Lung (tissue), 12 donors: ENCODE results near the gene PDE4B. TPM values are rescaled to one million over a fixed set of nuclear protein-coding genes. Genes with fewer than 3 reads are reported as not detected.

Experiments used
- ATAC-seq: fragments of 200-7000 bp; cut with Tn5 transposase; one replicate; pipeline ENCODE4 v1.9.1; 2020; ENCODE audit warnings: moderate number of reproducible peaks; ENCODE audit not compliant: insufficient read depth, low FRiP score
- DNase-seq, 3 donors: peaks; one replicate each; pipeline ENCODE4 v3.0.0-alpha.2; 2013 to 2017
- H3K27ac ChIP-seq, 2 donors: one replicate each; pipeline ENCODE4 v1.5.1; 2013; ENCODE audit warnings: mild to moderate bottlenecking in 2 of 2, moderate library complexity in 2 of 2, control low read depth in 1 of 2, inconsistent platforms in 1 of 2, low read depth in 1 of 2, low read length in 1 of 2
- H3K27me3 ChIP-seq, 3 donors: one replicate each; pipeline ENCODE4 v1.5.1; 2013; ENCODE audit warnings: low read length in 2 of 3; ENCODE audit not compliant: control insufficient read depth in 3 of 3, insufficient read depth in 3 of 3
- H3K36me3 ChIP-seq, 4 donors: one replicate each; pipeline ENCODE4 v1.5.1; 2013; ENCODE audit warnings: low read length in 4 of 4, mild to moderate bottlenecking in 1 of 4, moderate library complexity in 1 of 4; ENCODE audit not compliant: control insufficient read depth in 4 of 4, insufficient read depth in 4 of 4
- H3K4me1 ChIP-seq, 5 donors: one replicate each; pipeline ENCODE4 v1.5.1; 2013; ENCODE audit warnings: low read length in 5 of 5, mild to moderate bottlenecking in 2 of 5, moderate library complexity in 1 of 5; ENCODE audit not compliant: control insufficient read depth in 5 of 5, insufficient read depth in 5 of 5
- H3K4me3 ChIP-seq: one replicate; pipeline ENCODE4 v1.5.1; 2013; ENCODE audit warnings: mild to moderate bottlenecking, control low read depth, moderate library complexity
- H3K9ac ChIP-seq, 2 donors: one replicate each; pipeline ENCODE4 v1.5.1; 2013; ENCODE audit warnings: low read length in 2 of 2, control low read depth in 1 of 2; ENCODE audit not compliant: insufficient read depth in 1 of 2
- H3K9me3 ChIP-seq, 4 donors: one replicate each; pipeline ENCODE4 v1.5.1; 2013; ENCODE audit warnings: low read length in 3 of 4, mild to moderate bottlenecking in 1 of 4, moderate library complexity in 1 of 4; ENCODE audit not compliant: control insufficient read depth in 4 of 4, insufficient read depth in 3 of 4
- CTCF ChIP-seq: IDR thresholded peaks from 2 replicates; pipeline ENCODE4 v1.5.1; 2012; ENCODE audit warnings: mild to moderate bottlenecking; ENCODE audit errors: control extremely low read depth, extremely low read depth
- WGBS, 2 donors: extraction: QIAGEN DNeasy Blood & Tissue Kit; methylation state at CpG; one replicate each; pipeline ENCODE4 v1.1.7; 2013; 5-methylcytosine and 5-hydroxymethylcytosine counted together
- polyA plus RNA-seq, 2 donors: library from polyadenylated mRNA; stranded (reverse); fragments of 200-250 nt; gene quantifications; one replicate each; pipeline ENCODE4 v1.2.1, GENCODE V29; 2013
- total RNA-seq, 2 donors: library from RNA; depleted of rRNA in 1 of 2; stranded (reverse); fragments of >200 nt in 1 of 2; gene quantifications; one replicate each; pipeline ENCODE4 v1.2.1, GENCODE V29; 2014 to 2021
- donor health status: control.
- donor health status: control.
- donor health status: Bipolar disorder and iron deficiency.
- donor health status: healthy.
- donor health status: DM: yes; HTN: yes; CAD: no.

Gene PDE4B
- total and polyA plus RNA-seq, 4 donors: 4.0 to 96.2 (median 20.2) TPM

- no peaks in the 10 kb centered on the region for H3K4me1 ChIP-seq
- DNase-seq (no peak), ATAC-seq (no peak)
- TF ChIP-seq CTCF: no peak
- no peak overlapping the region for H3K9ac ChIP-seq
- H3K36me3 ChIP-seq: no peaks in the 10 kb centered on the region
- H3K9me3 ChIP-seq: no peaks in the 10 kb centered on the region
- H3K27me3 ChIP-seq: no peaks in the 10 kb centered on the region
- WGBS, 2 donors: 30 to 34% methylated on average over 3 of the region's 3 CpGs
- no peak overlapping the region for H3K27ac ChIP-seq
- no peak overlapping the region for H3K4me3 ChIP-seq
Measured at GRCh38 chr1:66012106-66012784, 219.6 kb downstream of the PDE4B start.

GRCh38 chr1:66013371-66013770, 220.7 kb downstream of the PDE4B start:
- TF ChIP-seq CTCF: no peak
- H3K9ac ChIP-seq: no peak overlapping the region
- DNase-seq (no peak), ATAC-seq (no peak)
- H3K9me3 ChIP-seq: no peaks in the 10 kb centered on the region
- no peak overlapping the region for H3K27ac ChIP-seq
- H3K27me3 ChIP-seq: no peaks in the 10 kb centered on the region
- 31 to 47% methylated on average over 3 of the region's 3 CpGs for WGBS, 2 donors
- H3K36me3 ChIP-seq: no peaks in the 10 kb centered on the region
- H3K4me3 ChIP-seq: no peak overlapping the region
- H3K4me1 ChIP-seq: no peaks in the 10 kb centered on the region

GRCh38 chr1:66022904-66023620, 230.4 kb downstream of the PDE4B start:
- no peak overlapping the region for H3K27ac ChIP-seq
- H3K27me3 ChIP-seq: no peaks in the 10 kb centered on the region
- no peaks in the 10 kb centered on the region for H3K9me3 ChIP-seq
- no peaks in the 10 kb centered on the region for H3K36me3 ChIP-seq
- DNase-seq (peak in 1 of 3 donors; percentile 61), ATAC-seq (no peak)
- no peaks in the 10 kb centered on the region for H3K4me1 ChIP-seq
- TF ChIP-seq CTCF: no peak
- H3K4me3 ChIP-seq: no peak overlapping the region
- no peak overlapping the region for H3K9ac ChIP-seq
- WGBS, 2 donors: 84 to 89% methylated on average over 2 of the region's 2 CpGs
